Measurements from ENCODE around the gene PROSER2.

The PROSER2 gene

GRCh38 chr10:11795101-11795920, 27.8 kb upstream of the PROSER2 start:
- DNase-seq (ENCODE audit: low spot score in 2 of 2) (no peak), ATAC-seq (ENCODE audit: low read depth) (no peak)
- Mint-ChIP-seq H3K27ac (no peak overlapping the region), H3K36me3 (no peaks in the 10 kb centered on the region), H3K4me3 (no peak overlapping the region), H3K9me3 (no peaks in the 10 kb centered on the region), H3K4me1 (peaks cover 4% of the 10 kb centered on the region), H3K27me3 (peaks cover 12% of the 10 kb centered on the region)

- Mint-ChIP-seq H3K9me3 (no peaks in the 10 kb centered on the region), H3K4me1 (peaks cover 4% of the 10 kb centered on the region), H3K27ac (no peak overlapping the region), H3K4me3 (no peak overlapping the region), H3K27me3 (peaks cover 7% of the 10 kb centered on the region), H3K36me3 (no peaks in the 10 kb centered on the region)
- ATAC-seq (ENCODE audit: low read depth) (no peak), DNase-seq (ENCODE audit: low spot score in 2 of 2) (no peak)
These were observed 26.7 kb upstream of the PROSER2 start for GRCh38 chr10:11796474-11796873.

GRCh38 chr10:11797281-11797680, 25.9 kb upstream of the PROSER2 start:
- DNase-seq (ENCODE audit: low spot score in 2 of 2): no peak
- Mint-ChIP-seq H3K27ac (no peak overlapping the region), H3K4me1 (peaks cover 4% of the 10 kb centered on the region), H3K4me3 (no peak overlapping the region), H3K36me3 (no peaks in the 10 kb centered on the region), H3K27me3 (peaks cover 4% of the 10 kb centered on the region), H3K9me3 (no peaks in the 10 kb centered on the region)
- ATAC-seq (ENCODE audit: low read depth): no peak

GRCh38 chr10:11797847-11798633, 25.1 kb upstream of the PROSER2 start:
- Mint-ChIP-seq H3K9me3 (no peaks in the 10 kb centered on the region), H3K4me1 (peaks cover 4% of the 10 kb centered on the region), H3K27ac (no peak overlapping the region), H3K4me3 (no peak overlapping the region), H3K27me3 (peaks cover 7% of the 10 kb centered on the region), H3K36me3 (no peaks in the 10 kb centered on the region)
- no peak for ATAC-seq (ENCODE audit: low read depth)
- no peak for DNase-seq (ENCODE audit: low spot score in 2 of 2)

GRCh38 chr10:11798845-11799735, 24.1 kb upstream of the PROSER2 start:
- Mint-ChIP-seq H3K4me3 (no peak overlapping the region), H3K27ac (no peak overlapping the region), H3K27me3 (peaks cover 7% of the 10 kb centered on the region), H3K36me3 (no peaks in the 10 kb centered on the region), H3K9me3 (no peaks in the 10 kb centered on the region), H3K4me1 (peaks cover 4% of the 10 kb centered on the region)
- ATAC-seq (ENCODE audit: low read depth): no peak
- DNase-seq (ENCODE audit: low spot score in 2 of 2): no peak

- DNase-seq (ENCODE audit: low spot score in 2 of 2) (no peak), ATAC-seq (ENCODE audit: low read depth) (no peak)
- no peaks in the 10 kb centered on the region for H3K36me3 Mint-ChIP-seq
- H3K4me3 Mint-ChIP-seq: no peak overlapping the region
- H3K4me1 Mint-ChIP-seq: peaks cover 4% of the 10 kb centered on the region
- H3K27ac Mint-ChIP-seq: no peak overlapping the region
- H3K27me3 Mint-ChIP-seq: peaks cover 7% of the 10 kb centered on the region
- H3K9me3 Mint-ChIP-seq: no peaks in the 10 kb centered on the region
These were observed 23.4 kb upstream of the PROSER2 start for GRCh38 chr10:11799736-11800080.

- H3K9me3 Mint-ChIP-seq: no peaks in the 10 kb centered on the region
- no peaks in the 10 kb centered on the region for H3K4me1 Mint-ChIP-seq
- H3K27ac Mint-ChIP-seq: no peak overlapping the region
- H3K4me3 Mint-ChIP-seq: no peak overlapping the region
- H3K27me3 Mint-ChIP-seq: peaks cover 9% of the 10 kb centered on the region
- H3K36me3 Mint-ChIP-seq: no peaks in the 10 kb centered on the region
- no peak for ATAC-seq (ENCODE audit: low read depth)
- no peak for DNase-seq (ENCODE audit: low spot score in 2 of 2)
These were observed 18.8 kb upstream of the PROSER2 start for GRCh38 chr10:11804336-11804735.

GRCh38 chr10:11805792-11806191, 17.4 kb upstream of the PROSER2 start:
- H3K4me1 Mint-ChIP-seq: no peaks in the 10 kb centered on the region
- no peak overlapping the region for H3K4me3 Mint-ChIP-seq
- H3K27me3 Mint-ChIP-seq: peaks cover 11% of the 10 kb centered on the region
- no peaks in the 10 kb centered on the region for H3K9me3 Mint-ChIP-seq
- no peaks in the 10 kb centered on the region for H3K36me3 Mint-ChIP-seq
- DNase-seq (ENCODE audit: low spot score in 2 of 2) (no peak), ATAC-seq (ENCODE audit: low read depth) (no peak)
- H3K27ac Mint-ChIP-seq: no peak overlapping the region

GRCh38 chr10:11806706-11807105, 16.4 kb upstream of the PROSER2 start:
- no peaks in the 10 kb centered on the region for H3K36me3 Mint-ChIP-seq
- ATAC-seq (ENCODE audit: low read depth): no peak
- H3K4me3 Mint-ChIP-seq: no peak overlapping the region
- no peak overlapping the region for H3K27ac Mint-ChIP-seq
- H3K4me1 Mint-ChIP-seq: no peaks in the 10 kb centered on the region
- H3K27me3 Mint-ChIP-seq: peaks cover 11% of the 10 kb centered on the region
- H3K9me3 Mint-ChIP-seq: no peaks in the 10 kb centered on the region
- DNase-seq (ENCODE audit: low spot score in 2 of 2): no peak

- Mint-ChIP-seq H3K4me3 (no peak overlapping the region), H3K27ac (no peak overlapping the region), H3K36me3 (no peaks in the 10 kb centered on the region), H3K4me1 (no peaks in the 10 kb centered on the region), H3K27me3 (peaks cover 9% of the 10 kb centered on the region), H3K9me3 (no peaks in the 10 kb centered on the region)
- ATAC-seq (ENCODE audit: low read depth) (no peak), DNase-seq (ENCODE audit: low spot score in 2 of 2) (no peak)
These were observed 14.3 kb upstream of the PROSER2 start for GRCh38 chr10:11808808-11809207.

- Mint-ChIP-seq H3K36me3 (no peaks in the 10 kb centered on the region), H3K4me1 (no peaks in the 10 kb centered on the region), H3K27me3 (peaks cover 8% of the 10 kb centered on the region), H3K9me3 (no peaks in the 10 kb centered on the region), H3K27ac (no peak overlapping the region), H3K4me3 (no peak overlapping the region)
- DNase-seq (ENCODE audit: low spot score in 2 of 2) (no peak), ATAC-seq (ENCODE audit: low read depth) (no peak)
These were observed 12.8 kb upstream of the PROSER2 start for GRCh38 chr10:11810313-11810766.

- H3K4me1 Mint-ChIP-seq: no peaks in the 10 kb centered on the region
- ATAC-seq (ENCODE audit: low read depth) (no peak), DNase-seq (ENCODE audit: low spot score in 2 of 2) (no peak)
- H3K4me3 Mint-ChIP-seq: no peak overlapping the region
- no peak overlapping the region for H3K27ac Mint-ChIP-seq
- no peaks in the 10 kb centered on the region for H3K36me3 Mint-ChIP-seq
- no peaks in the 10 kb centered on the region for H3K9me3 Mint-ChIP-seq
- peaks cover 8% of the 10 kb centered on the region for H3K27me3 Mint-ChIP-seq
These were observed 12.2 kb upstream of the PROSER2 start for GRCh38 chr10:11810973-11811372.

GRCh38 chr10:11813177-11813576, 10.0 kb upstream of the PROSER2 start:
- no peak for DNase-seq (ENCODE audit: low spot score in 2 of 2)
- Mint-ChIP-seq H3K36me3 (no peaks in the 10 kb centered on the region), H3K27me3 (peaks cover 5% of the 10 kb centered on the region), H3K9me3 (no peaks in the 10 kb centered on the region), H3K27ac (no peak overlapping the region), H3K4me1 (no peaks in the 10 kb centered on the region), H3K4me3 (no peak overlapping the region)
- no peak for ATAC-seq (ENCODE audit: low read depth)

Measured in memory B cell (primary cell).